CD8-positive, alpha-beta memory T cell (primary cell): ENCODE data around the gene PIP5KL1. TPM values are rescaled to one million over a fixed set of nuclear protein-coding genes. Genes with fewer than 3 reads are reported as not detected.

Source experiments
- CTCF ChIA-PET: fragments of 350-600 bp; sonication (Branson Sonifier 250); formaldehyde crosslinking; loops from one replicate; lab custom pipeline; 2021; ENCODE audit warnings: antibody characterized with exemption; lab: Charles Lee
- POLR2A ChIA-PET: fragments of 350-600 bp; sonication (Branson Sonifier 250); formaldehyde crosslinking; loops from one replicate; lab custom pipeline; 2021; ENCODE audit warnings: antibody characterized with exemption; lab: Charles Lee
- DNase-seq, 5 donors: peaks; one replicate each; pipeline versions ENCODE4 v3.0.0 to v3.0.0-alpha.2; 2020 to 2022; ENCODE audit warnings: mixed read lengths in 1 of 5
- H3K27ac ChIP-seq: one replicate; pipeline ENCODE4 v1.7.0; 2013; ENCODE audit warnings: low read depth, mild to moderate bottlenecking, low read length, moderate library complexity
- H3K27me3 ChIP-seq: 2 replicates; pipeline ENCODE4 v1.7.0; 2013; ENCODE audit warnings: low read length, mild to moderate bottlenecking; ENCODE audit not compliant: insufficient read depth, poor library complexity, severe bottlenecking
- H3K36me3 ChIP-seq: 2 replicates; pipeline ENCODE4 v1.7.0; 2013; ENCODE audit warnings: mild to moderate bottlenecking, low read length, moderate library complexity; ENCODE audit not compliant: insufficient read depth
- H3K4me1 ChIP-seq: 2 replicates; pipeline ENCODE4 v1.7.0; 2013; ENCODE audit warnings: mild to moderate bottlenecking, low read length, moderate library complexity; ENCODE audit not compliant: insufficient read depth
- H3K4me3 ChIP-seq: 2 replicates; pipeline ENCODE4 v1.7.0; 2013; ENCODE audit warnings: mild to moderate bottlenecking, low read length
- H3K9me3 ChIP-seq: 2 replicates; pipeline ENCODE4 v1.7.0; 2013; ENCODE audit warnings: mild to moderate bottlenecking, low read length
- H3K27ac Mint-ChIP-seq, 8 donors: one replicate each; pipeline ENCODE4 v1.8.0; 2020 to 2021; ENCODE audit warnings: mixed read lengths in 8 of 8, mild to moderate bottlenecking in 6 of 8, inconsistent platforms in 3 of 8, moderate library complexity in 3 of 8
- H3K27me3 Mint-ChIP-seq, 2 donors: one replicate each; pipeline ENCODE4 v1.8.0; 2020 to 2021; ENCODE audit warnings: mixed read lengths in 2 of 2, mild to moderate bottlenecking in 1 of 2, moderate library complexity in 1 of 2
- H3K36me3 Mint-ChIP-seq, 3 donors: one replicate each; pipeline ENCODE4 v1.8.0; 2020 to 2021; ENCODE audit warnings: mixed read lengths in 3 of 3, inconsistent platforms in 1 of 3, mild to moderate bottlenecking in 1 of 3
- H3K4me1 Mint-ChIP-seq, 3 donors: one replicate each; pipeline ENCODE4 v1.8.0; 2020 to 2021; ENCODE audit warnings: mixed read lengths in 3 of 3, inconsistent platforms in 1 of 3, mild to moderate bottlenecking in 1 of 3
- H3K4me3 Mint-ChIP-seq, 7 donors: one replicate each; pipeline ENCODE4 v1.8.0; 2020 to 2021; ENCODE audit warnings: mixed read lengths in 7 of 7, mild to moderate bottlenecking in 6 of 7, moderate library complexity in 4 of 7, inconsistent platforms in 2 of 7
- H3K9me3 Mint-ChIP-seq, 5 donors: one replicate each; pipeline ENCODE4 v1.8.0; 2020 to 2022; ENCODE audit warnings: mixed read lengths in 5 of 5, mild to moderate bottlenecking in 3 of 5, moderate library complexity in 2 of 5, inconsistent platforms in 1 of 5
- polyA plus RNA-seq: library from polyadenylated mRNA; unstranded; fragments of 300-500 nt; fragmentation: Illumina TruSeq; gene quantifications from one replicate; pipeline ENCODE4 v1.2.3, GENCODE V29; 2021
- total RNA-seq, 2 experiments: library from RNA; stranded (reverse); gene quantifications; one replicate each; pipeline ENCODE4 v1.2.3, GENCODE V29; 2021

PIP5KL1 gene
- total and polyA plus RNA-seq, 3 experiments from 2014 or later: 0.89 to 2.5 (median 1.4) TPM

- H3K4me3 Mint-ChIP-seq: peak within 1 kb of the TSS; percentile 82 to 94 (median 89)
- Histone ChIP-seq H3K9me3 (no peaks in the 10 kb centered on the region), H3K36me3 (no peaks in the 10 kb centered on the region), H3K27me3 (no peaks in the 10 kb centered on the region), H3K4me3 (peak within 1 kb of the TSS; percentile 94), H3K4me1 (peaks cover 52% of the 10 kb centered on the region), H3K27ac (peak within 1 kb of the TSS; percentile 81)
- H3K27me3 Mint-ChIP-seq: peaks cover 0 to 7% of the 10 kb centered on the region in 2 donors
- peaks cover 40 to 66% (median 45%) of the 10 kb centered on the region in 3 donors for H3K4me1 Mint-ChIP-seq
- peak within 1 kb of the TSS; percentile 53 to 95 (median 93) for H3K27ac Mint-ChIP-seq
- ChIA-PET CTCF (interaction anchor here (0.6 to 4.4 kb wide), 10 partner anchors 11 to 332 kb away, joined by 3 to 25 read pairs (median 6); partner anchors contain the start of gene TOR2A), POLR2A (interaction anchor here (0.5 to 3.3 kb wide), 13 partner anchors 11 to 146 kb away, joined by 3 to 14 read pairs (median 4); partner anchors contain the start of gene CDK9)
- H3K36me3 Mint-ChIP-seq: peaks cover 0 to 27% (median 0%) of the 10 kb centered on the region in 3 donors
- peak; percentile 89 to 96 (median 94) for DNase-seq
- H3K9me3 Mint-ChIP-seq: no peaks in the 10 kb centered on the region
Measured at GRCh38 chr9:127916720-127917581, 13.6 kb downstream of the PIP5KL1 start, which contains the start of gene ST6GALNAC4. TSS of gene ST6GALNAC4 (minus strand) at chr9:127917041. CDS start at chr9:127916419, 622 bp downstream.

- no peaks in the 10 kb centered on the region for H3K36me3 ChIP-seq
- peak overlapping the region; percentile 53 to 95 (median 93) for H3K27ac Mint-ChIP-seq
- H3K27ac ChIP-seq: peak overlapping the region; percentile 81
- no peaks in the 10 kb centered on the region for H3K9me3 Mint-ChIP-seq
- peak in 4 of 5 donors; percentile 42 to 84 (median 70) for DNase-seq
- peak overlapping the region; percentile 94 for H3K4me3 ChIP-seq
- H3K9me3 ChIP-seq: no peaks in the 10 kb centered on the region
- H3K4me1 Mint-ChIP-seq: peaks cover 39 to 65% (median 46%) of the 10 kb centered on the region in 3 donors
- H3K36me3 Mint-ChIP-seq: peaks cover under 1 to 34% (median 1%) of the 10 kb centered on the region in 3 donors
- peaks cover 45% of the 10 kb centered on the region for H3K4me1 ChIP-seq
- no peaks in the 10 kb centered on the region for H3K27me3 ChIP-seq
- ChIA-PET CTCF (interaction anchor here (0.9 to 4.4 kb wide), 12 partner anchors 10 to 327 kb away, joined by 3 to 25 read pairs (median 5); partner anchors contain the start of gene TOR2A), POLR2A (interaction anchor here (0.5 to 3.3 kb wide), 17 partner anchors 10 to 159 kb away, joined by 3 to 14 read pairs (median 4); partner anchors contain the start of genes CDK9 and EEIG1)
- H3K4me3 Mint-ChIP-seq: peak overlapping the region; percentile 82 to 94 (median 89)
- H3K27me3 Mint-ChIP-seq: peaks cover 0 to 7% of the 10 kb centered on the region in 2 donors
Measured at GRCh38 chr9:127915801-127916719, 14.5 kb downstream of the PIP5KL1 start.

GRCh38 chr9:127915325-127915752 lies 15.2 kb downstream of the PIP5KL1 start:
- peak overlapping the region; percentile 82 to 94 (median 89) for H3K4me3 Mint-ChIP-seq
- peaks cover 40% of the 10 kb centered on the region for H3K4me1 ChIP-seq

GRCh38 chr9:127913682-127914081 lies 16.9 kb downstream of the PIP5KL1 start:
- H3K9me3 Mint-ChIP-seq: no peaks in the 10 kb centered on the region
- no peak for DNase-seq
- Histone ChIP-seq H3K27me3 (no peaks in the 10 kb centered on the region), H3K9me3 (no peaks in the 10 kb centered on the region), H3K36me3 (peaks cover 9% of the 10 kb centered on the region), H3K27ac (no peak overlapping the region), H3K4me3 (no peak overlapping the region), H3K4me1 (peaks cover 35% of the 10 kb centered on the region)
- peak overlapping the region in 3 of 8 donors; percentile 48 to 82 (median 71) for H3K27ac Mint-ChIP-seq
- peaks cover 5 to 51% (median 6%) of the 10 kb centered on the region in 3 donors for H3K36me3 Mint-ChIP-seq
- peaks cover 33 to 62% (median 47%) of the 10 kb centered on the region in 3 donors for H3K4me1 Mint-ChIP-seq
- ChIA-PET POLR2A (no interaction called here), CTCF (interaction anchor here (1.2 to 4.4 kb wide), 3 partner anchors 8 to 121 kb away, joined by 3 to 25 read pairs (median 3); no protein-coding TSS in a partner anchor)
- H3K4me3 Mint-ChIP-seq: peak overlapping the region in 1 of 7 donors; percentile 50
- peaks cover 0 to 3% of the 10 kb centered on the region in 2 donors for H3K27me3 Mint-ChIP-seq

More at GRCh38 chr9:127915325-127915752, 15.2 kb downstream of the PIP5KL1 start:
- peaks cover 0 to 3% of the 10 kb centered on the region in 2 donors for H3K27me3 Mint-ChIP-seq
- peak overlapping the region in 7 of 8 donors; percentile 51 to 95 (median 93) for H3K27ac Mint-ChIP-seq
- peaks cover 4% of the 10 kb centered on the region for H3K36me3 ChIP-seq
- no peaks in the 10 kb centered on the region for H3K9me3 ChIP-seq
- DNase-seq: no peak
- no peaks in the 10 kb centered on the region for H3K9me3 Mint-ChIP-seq
- POLR2A ChIA-PET: interaction anchor here (0.6 to 3.3 kb wide), 6 partner anchors 9 to 159 kb away, joined by 3 to 14 read pairs (median 6); no protein-coding TSS in a partner anchor
- H3K27ac ChIP-seq: peak overlapping the region; percentile 31
- CTCF ChIA-PET: interaction anchor here (0.9 to 4.4 kb wide), 8 partner anchors 9 to 187 kb away, joined by 3 to 25 read pairs (median 6); partner anchors contain the start of gene TOR2A
- H3K4me3 ChIP-seq: peak overlapping the region; percentile 22
- H3K36me3 Mint-ChIP-seq: peaks cover 5 to 42% (median 6%) of the 10 kb centered on the region in 3 donors
- H3K27me3 ChIP-seq: no peaks in the 10 kb centered on the region
- peaks cover 42 to 71% (median 53%) of the 10 kb centered on the region in 3 donors for H3K4me1 Mint-ChIP-seq

GRCh38 chr9:127912882-127913281 lies 17.7 kb downstream of the PIP5KL1 start:
- CTCF ChIA-PET: interaction anchor here (1.1 to 1.5 kb wide), 2 partner anchors 9 to 43 kb away, joined by 7 read pairs; no protein-coding TSS in a partner anchor
- Histone ChIP-seq H3K9me3 (no peaks in the 10 kb centered on the region), H3K27ac (no peak overlapping the region), H3K4me3 (no peak overlapping the region), H3K4me1 (peaks cover 27% of the 10 kb centered on the region), H3K36me3 (peaks cover 9% of the 10 kb centered on the region), H3K27me3 (no peaks in the 10 kb centered on the region)
- peaks cover 28 to 54% (median 40%) of the 10 kb centered on the region in 3 donors for H3K4me1 Mint-ChIP-seq
- no peaks in the 10 kb centered on the region for H3K9me3 Mint-ChIP-seq
- H3K36me3 Mint-ChIP-seq: peaks cover 5 to 58% (median 6%) of the 10 kb centered on the region in 3 donors
- POLR2A ChIA-PET: no interaction called here
- H3K27ac Mint-ChIP-seq: peak overlapping the region in 2 of 8 donors; percentile 12 to 43
- peaks cover 0 to 3% of the 10 kb centered on the region in 2 donors for H3K27me3 Mint-ChIP-seq
- H3K4me3 Mint-ChIP-seq: peak overlapping the region in 1 of 7 donors; percentile 59
- no peak for DNase-seq

- Histone ChIP-seq H3K9me3 (no peaks in the 10 kb centered on the region), H3K36me3 (peaks cover 9% of the 10 kb centered on the region), H3K27me3 (no peaks in the 10 kb centered on the region), H3K27ac (no peak overlapping the region), H3K4me1 (peaks cover 21% of the 10 kb centered on the region), H3K4me3 (no peak overlapping the region)
- Mint-ChIP-seq H3K9me3 (no peaks in the 10 kb centered on the region), H3K27ac (no peak overlapping the region), H3K36me3 (peaks cover 5 to 60% (median 6%) of the 10 kb centered on the region in 3 donors), H3K4me1 (peaks cover 26 to 48% (median 34%) of the 10 kb centered on the region in 3 donors), H3K27me3 (peaks cover 0 to 3% of the 10 kb centered on the region in 2 donors), H3K4me3 (no peak overlapping the region)
- DNase-seq: peak in 1 of 5 donors; percentile 39
- ChIA-PET CTCF (interaction anchor here (1.1 to 1.5 kb wide), 2 partner anchors 9 to 42 kb away, joined by 7 read pairs; no protein-coding TSS in a partner anchor), POLR2A (interaction anchor here (0.6 kb wide), 1 partner anchor 43 kb away, joined by 3 read pairs; no protein-coding TSS in a partner anchor)
Measured at GRCh38 chr9:127912296-127912695, 18.3 kb downstream of the PIP5KL1 start.
